Gastroesophageal sphincter (tissue), 2 donors: ENCODE data around the gene TMEM163.

Experiments
- EP300 ChIP-seq: sonication (generic); formaldehyde crosslinking; IDR thresholded peaks from one replicate; pipeline ENCODE4 v1.6.1; 2017; ENCODE audit warnings: antibody characterized with exemption, mild to moderate bottlenecking
- POLR2A ChIP-seq, 2 donors: fragments of 450-650 bp; IDR thresholded peaks; one replicate each; pipeline ENCODE4 v1.6.1; 2017; ENCODE audit warnings: antibody characterized with exemption in 2 of 2, mild to moderate bottlenecking in 2 of 2, moderate library complexity in 1 of 2

DNA sequence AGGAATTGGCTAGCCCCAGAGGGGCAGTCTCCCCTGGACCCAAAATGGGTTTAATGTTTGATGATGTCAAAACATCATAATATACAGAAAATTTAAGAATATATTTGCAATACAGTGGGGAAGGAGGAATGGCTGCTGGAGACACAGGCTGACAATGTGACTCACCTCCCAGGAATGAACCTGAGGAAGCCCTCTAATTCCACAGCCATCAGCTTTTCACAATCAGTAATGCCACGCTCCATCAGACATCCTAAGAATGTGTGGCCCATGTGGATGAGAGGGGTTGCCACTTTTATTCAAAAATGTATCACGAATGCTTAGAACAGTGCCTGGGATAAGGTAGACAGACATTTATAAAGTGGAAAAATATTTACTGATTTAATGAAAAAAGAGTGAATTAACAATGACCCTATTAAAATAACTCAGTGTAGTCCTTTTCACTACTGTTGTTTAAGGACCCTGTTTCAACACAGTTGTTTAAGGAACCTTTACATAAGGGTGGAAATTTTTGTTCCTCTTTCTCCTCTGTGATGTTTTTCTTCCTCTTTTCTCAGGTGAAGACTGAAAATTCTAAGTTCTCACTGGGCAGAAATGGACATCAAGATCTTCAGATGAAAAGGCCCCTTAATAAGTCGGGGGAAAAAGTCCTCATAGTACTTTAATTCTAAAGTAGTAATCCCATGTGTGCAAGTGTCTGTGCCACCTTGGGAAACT lies 17.5 kb upstream of the TMEM163 start:
- TF ChIP-seq POLR2A (IDR thresholded peaks at IDR 0.05) (no peak), EP300 (no peak)
